Hippocampal formation (tissue), 2 donors: Measurements from ENCODE around the gene SEMG2.

Experiments
- DNase-seq, 2 donors: peaks; one replicate each; lab custom pipeline; 2025; lab: John Stamatoyannopoulos, UW

SEMG2 gene

DNA sequence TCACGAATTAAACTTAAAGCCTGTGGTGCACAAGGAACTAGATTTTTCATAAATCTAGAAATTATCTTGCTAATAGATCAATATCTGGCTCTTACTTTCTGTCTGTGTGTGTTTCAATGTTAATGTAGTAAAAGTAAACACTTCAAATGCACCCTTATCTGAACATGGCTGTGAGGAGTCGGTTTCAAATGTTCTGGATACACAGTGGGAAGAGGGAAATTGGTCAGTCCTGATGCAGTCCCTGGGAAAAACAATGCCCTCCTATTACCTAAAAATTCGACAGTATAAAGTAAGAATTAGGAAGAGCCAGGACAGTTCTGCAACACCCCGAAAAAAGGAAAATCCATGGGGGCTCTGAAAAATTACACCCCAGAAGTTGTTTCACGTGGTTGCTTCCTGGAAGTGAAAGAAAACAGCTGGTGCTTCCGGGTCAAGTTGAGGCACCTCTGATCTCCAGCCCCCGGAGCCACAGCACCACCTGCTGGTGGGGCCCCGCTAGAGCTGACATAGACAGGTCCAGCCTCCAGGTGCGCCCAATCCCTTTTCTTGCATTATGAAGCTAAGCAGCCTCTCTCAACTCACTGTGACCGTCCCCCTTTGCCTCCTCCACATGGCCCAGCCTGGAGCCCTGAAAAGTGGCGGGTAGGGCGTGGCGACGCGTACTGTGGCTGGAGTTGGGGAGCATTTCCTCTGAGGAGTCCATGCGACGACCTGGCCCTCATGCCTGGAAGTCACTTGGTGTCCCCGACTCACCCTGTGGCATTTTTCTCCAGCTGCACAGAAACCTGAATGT lies 8.3 kb downstream of the SEMG2 start:
- DNase-seq = no peak

DNA sequence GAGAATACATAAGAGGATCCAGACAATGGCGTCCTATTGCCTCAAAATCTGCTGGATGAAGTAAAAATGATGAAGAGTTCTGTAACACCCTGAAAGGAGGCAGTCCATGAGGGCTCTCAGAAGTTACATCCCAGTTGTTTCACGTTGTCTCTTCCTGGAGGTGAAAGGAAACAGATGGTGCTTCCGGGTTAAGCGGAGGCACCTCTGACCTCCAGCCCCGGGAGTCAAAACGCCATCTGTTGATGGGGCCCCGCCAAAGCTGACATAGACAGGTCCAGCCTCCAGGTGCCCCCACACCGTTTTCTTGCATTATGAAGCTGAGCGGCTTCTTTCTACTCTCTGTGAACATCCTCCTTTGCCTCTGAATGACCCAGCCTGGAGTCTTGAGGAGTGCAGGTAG lies 9.5 kb downstream of the SEMG2 start:
- DNase-seq = no peak

DNA sequence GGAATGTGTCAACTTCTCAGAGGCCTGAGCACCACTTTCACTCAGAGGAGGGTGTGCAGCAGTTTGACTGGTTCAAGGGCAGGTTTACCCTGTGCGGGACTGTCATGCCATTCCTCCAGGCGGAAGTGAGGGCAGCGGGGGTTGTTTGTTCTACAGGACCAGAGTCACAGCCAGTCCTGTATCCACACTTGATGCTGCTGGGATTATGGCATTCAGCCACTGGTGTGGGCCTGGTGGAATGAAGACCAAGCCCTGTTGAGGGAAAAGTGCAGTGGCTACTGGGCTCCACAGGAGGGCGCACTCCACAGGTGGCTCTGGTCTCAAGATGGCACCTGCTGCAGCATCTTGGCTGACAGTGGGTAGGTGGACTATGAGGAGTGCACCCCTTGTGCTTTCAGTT lies 14.8 kb downstream of the SEMG2 start:
- no peak for DNase-seq

GRCh38 chr20:45238139-45238538 lies 17.0 kb downstream of the SEMG2 start:
- no peak for DNase-seq

- no peak for DNase-seq
These were observed 24.9 kb downstream of the SEMG2 start for GRCh38 chr20:45246109-45246508.

- no peak for DNase-seq
These were observed 26.7 kb downstream of the SEMG2 start for GRCh38 chr20:45247865-45248264.

DNA sequence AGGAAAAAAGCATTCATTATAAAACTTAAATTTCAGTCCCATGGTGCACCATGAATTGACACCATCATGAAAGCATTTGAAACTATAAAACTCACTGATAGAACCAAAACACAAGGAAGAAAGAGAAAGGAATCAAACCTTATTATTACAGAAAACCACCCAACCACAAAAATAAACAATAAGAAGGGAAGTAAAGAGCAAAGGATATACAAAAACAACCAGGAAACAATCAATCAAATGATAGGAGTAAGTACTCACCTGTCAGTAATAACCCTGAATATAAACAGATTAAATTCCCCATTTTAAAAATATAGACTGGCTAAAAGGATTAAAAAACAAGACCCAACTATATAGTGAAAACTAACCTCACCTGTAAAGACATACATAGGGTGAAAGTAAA lies 27.4 kb downstream of the SEMG2 start:
- no peak for DNase-seq

- no peak for DNase-seq
These were observed 30.8 kb downstream of the SEMG2 start for GRCh38 chr20:45251884-45252560.

GRCh38 chr20:45253261-45253660 lies 32.1 kb downstream of the SEMG2 start:
- DNase-seq = no peak

- DNase-seq = no peak
These were observed 33.5 kb downstream of the SEMG2 start, which contains the start of gene SLPI for GRCh38 chr20:45254383-45255262. SLPI (minus strand) TSS chr20:45254564; CDS start chr20:45254543, 21 bp downstream.

GRCh38 chr20:45257161-45257560 lies 36.0 kb downstream of the SEMG2 start:
- DNase-seq = no peak

DNA sequence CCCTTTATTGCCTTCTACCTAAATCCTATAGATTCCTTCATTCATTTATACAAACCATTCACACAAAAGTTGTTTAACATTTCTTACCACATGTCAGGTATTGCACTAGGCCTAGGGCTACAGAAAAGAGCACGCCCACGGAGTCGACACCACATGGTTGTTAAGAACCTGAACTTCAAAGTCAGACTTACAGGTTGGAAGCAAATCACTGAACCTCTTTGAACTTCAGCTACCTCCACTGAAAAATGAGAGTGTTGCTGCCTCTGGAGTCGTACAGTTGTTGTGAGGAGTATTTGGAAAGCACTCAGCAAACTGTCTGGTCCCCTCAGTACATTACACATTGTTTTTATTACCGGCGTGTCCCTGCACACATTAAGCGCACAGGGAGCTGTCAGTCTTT lies 36.5 kb downstream of the SEMG2 start:
- no peak for DNase-seq

- no peak for DNase-seq
These were observed 37.1 kb downstream of the SEMG2 start for GRCh38 chr20:45258259-45258658.

GRCh38 chr20:45258664-45259063 lies 37.5 kb downstream of the SEMG2 start:
- no peak for DNase-seq

- no peak for DNase-seq
These were observed 42.5 kb downstream of the SEMG2 start for GRCh38 chr20:45263556-45264266.

DNA sequence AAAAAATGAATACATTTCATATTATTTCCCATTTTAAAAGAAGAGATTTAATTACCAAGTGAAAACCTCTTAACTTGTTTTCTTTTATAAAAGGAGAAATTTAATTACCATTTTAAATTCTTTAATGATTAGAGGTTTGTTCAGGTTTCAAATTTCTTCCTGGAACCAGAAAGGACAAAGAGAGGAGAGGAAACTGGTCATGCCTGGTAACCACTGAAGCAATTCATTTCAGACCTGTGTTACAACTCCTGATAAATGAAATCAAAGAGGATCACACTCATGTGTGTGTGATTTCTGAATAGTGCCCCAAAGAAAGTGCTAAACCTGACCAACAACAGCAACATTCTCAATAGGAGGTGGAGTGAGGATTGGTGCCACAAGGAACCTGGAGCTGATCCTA lies 45.8 kb downstream of the SEMG2 start:
- no peak for DNase-seq

GRCh38 chr20:45268531-45268930 lies 47.4 kb downstream of the SEMG2 start:
- DNase-seq = no peak

GRCh38 chr20:45269056-45269455 lies 47.9 kb downstream of the SEMG2 start:
- no peak for DNase-seq

DNA sequence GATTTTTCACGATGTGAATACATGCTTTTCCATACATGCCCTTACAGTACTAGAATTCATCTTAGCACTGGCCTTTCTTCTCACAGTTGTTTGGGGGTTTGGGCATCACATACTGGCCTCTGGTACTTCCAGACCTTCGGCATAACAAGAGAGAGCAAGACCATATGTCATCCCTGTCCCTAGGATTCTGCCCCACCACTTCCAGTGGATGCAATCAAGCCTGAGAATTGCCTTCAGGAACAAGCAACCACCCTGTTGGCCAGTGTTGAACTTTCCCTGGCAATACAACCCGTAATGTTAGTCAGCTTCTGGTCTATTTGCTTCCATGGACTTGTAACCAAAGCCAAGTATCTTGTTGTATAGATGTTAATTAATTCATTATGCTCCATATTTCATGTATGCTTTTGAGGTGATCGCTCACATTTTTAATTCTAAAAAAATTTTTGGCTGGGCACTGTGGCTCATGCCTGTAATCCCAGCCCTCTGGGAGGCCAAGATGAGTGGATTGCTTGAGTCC lies 48.6 kb downstream of the SEMG2 start:
- DNase-seq = no peak
